Measurements from ENCODE around the gene C6orf52. TPM values are rescaled to one million over a fixed set of nuclear protein-coding genes. Genes with fewer than 3 reads are reported as not detected.

Gene C6orf52
- total and polyA plus RNA-seq, 2 donors (not counting 3 experiments of a cell fraction or from before 2014, with no cell fraction given) = 0.54 TPM; not detected in 1

GRCh38 chr6:10733151-10733715 is 38.8 kb upstream of the C6orf52 start:
- FAIRE-seq (no peak), DNase-seq (ENCODE audit: low read depth, low spot score) (no peak)
- Histone ChIP-seq H3K36me3 (ENCODE audit: control insufficient read depth in 2 of 2, extremely low read depth in 1 of 2, insufficient read depth in 2 of 2, low read length in 2 of 2) (peaks cover 0 to 4% of the 10 kb centered on the region in 2 experiments), H3K4me3 (replicated peaks in 1 of 3; ENCODE audit: insufficient read depth in 1 of 3, low read depth in 1 of 3, low read length in 3 of 3) (no peak overlapping the region), H3K27ac (ENCODE audit: insufficient read depth, low read depth, low read length) (peak overlapping the region; percentile 2), H4K20me1 (replicated peaks; ENCODE audit: control insufficient read depth, extremely low read depth, insufficient read depth, low read length) (no peaks in the 10 kb centered on the region), H3K4me2 (ENCODE audit: insufficient read depth, low read length) (no peak overlapping the region), H3K4me1 (ENCODE audit: control insufficient read depth, extremely low read depth, insufficient read depth, low read length) (peaks cover 6% of the 10 kb centered on the region), H3K9me3 (replicated peaks; ENCODE audit: control insufficient read depth, insufficient read depth, low read length) (no peaks in the 10 kb centered on the region), H3K9me1 (replicated peaks; ENCODE audit: control insufficient read depth, extremely low read depth, insufficient read depth, low read length) (no peaks in the 10 kb centered on the region), H3K79me2 (ENCODE audit: control insufficient read depth, insufficient read depth, low read length) (no peaks in the 10 kb centered on the region), H3K27me3 (ENCODE audit: control insufficient read depth in 2 of 2, insufficient read depth in 2 of 2, low read length in 2 of 2) (no peaks in the 10 kb centered on the region), H3K9ac (replicated peaks; ENCODE audit: extremely low read depth, insufficient read depth, low read length) (no peak overlapping the region), H2AFZ (ENCODE audit: low read depth, low read length) (no peak overlapping the region)
- ChIA-PET CTCF (interaction anchor here (0.7 to 1.4 kb wide), 3 partner anchors 26 to 69 kb away, joined by 3 to 4 read pairs (median 3); no protein-coding TSS in a partner anchor), POLR2A (no interaction called here)
- BruUV-seq (replicated peaks) = no TSS peak
- dilution Hi-C loops (cut with MboI; ENCODE audit: extremely low pct_ligation_motif_present, low sequenced_read_pairs) = no loop called here
- no peak for TF ChIP-seq JUN (IDR thresholded peaks at IDR 0.05; ENCODE audit: borderline replicate concordance, insufficient read depth, insufficient read length, low read depth)
- TF ChIP-seq MAX (IDR thresholded peaks at IDR 0.05; ENCODE audit: insufficient read depth, insufficient read length) = no peak
- TF ChIP-seq GATA2 (IDR thresholded peaks at IDR 0.05; ENCODE audit: insufficient read depth, insufficient read length, low read depth, low read length) = no peak
- no peak for TF ChIP-seq MYC (IDR thresholded peaks at IDR 0.05; ENCODE audit: low read depth, low read length)
- no peak for TF ChIP-seq POLR2A (IDR thresholded peaks at IDR 0.05; ENCODE audit: low read depth, low read length)
- TF ChIP-seq FOS (IDR thresholded peaks at IDR 0.05; ENCODE audit: borderline replicate concordance, insufficient read depth, low read length) = no peak
- no peak for TF ChIP-seq POLR2AphosphoS5 (IDR thresholded peaks at IDR 0.05; ENCODE audit: insufficient read depth, low read depth, low read length)
- TF ChIP-seq, protein P1, sequence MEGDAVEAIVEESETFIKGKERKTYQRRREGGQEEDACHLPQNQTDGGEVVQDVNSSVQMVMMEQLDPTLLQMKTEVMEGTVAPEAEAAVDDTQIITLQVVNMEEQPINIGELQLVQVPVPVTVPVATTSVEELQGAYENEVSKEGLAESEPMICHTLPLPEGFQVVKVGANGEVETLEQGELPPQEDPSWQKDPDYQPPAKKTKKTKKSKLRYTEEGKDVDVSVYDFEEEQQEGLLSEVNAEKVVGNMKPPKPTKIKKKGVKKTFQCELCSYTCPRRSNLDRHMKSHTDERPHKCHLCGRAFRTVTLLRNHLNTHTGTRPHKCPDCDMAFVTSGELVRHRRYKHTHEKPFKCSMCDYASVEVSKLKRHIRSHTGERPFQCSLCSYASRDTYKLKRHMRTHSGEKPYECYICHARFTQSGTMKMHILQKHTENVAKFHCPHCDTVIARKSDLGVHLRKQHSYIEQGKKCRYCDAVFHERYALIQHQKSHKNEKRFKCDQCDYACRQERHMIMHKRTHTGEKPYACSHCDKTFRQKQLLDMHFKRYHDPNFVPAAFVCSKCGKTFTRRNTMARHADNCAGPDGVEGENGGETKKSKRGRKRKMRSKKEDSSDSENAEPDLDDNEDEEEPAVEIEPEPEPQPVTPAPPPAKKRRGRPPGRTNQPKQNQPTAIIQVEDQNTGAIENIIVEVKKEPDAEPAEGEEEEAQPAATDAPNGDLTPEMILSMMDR (IDR thresholded peaks at IDR 0.05; ENCODE audit: extremely low read depth in 1 of 2, insufficient read depth in 1 of 2, low read depth in 1 of 2, low read length in 2 of 2) = no peak
- TF ChIP-seq EZH2 (IDR thresholded peaks at IDR 0.05; ENCODE audit: borderline replicate concordance, low read depth, low read length, severe bottlenecking) = no peak
- intact Hi-C loops (cut with micrococcal nuclease) = no loop called here

All from endothelial cell of umbilical vein (primary cell).